ENCODE data around the gene SPATA46. TPM values are rescaled to one million over a fixed set of nuclear protein-coding genes. Genes with fewer than 3 reads are reported as not detected.

The SPATA46 gene
- total RNA-seq, 1 experiment from 2014 or later: not detected

GRCh38 chr1:162384116-162384515 lies 7.5 kb upstream of the SPATA46 start:
- no peaks in the 10 kb centered on the region for H4K20me1 ChIP-seq (ENCODE audit: insufficient read depth)
- no peaks in the 10 kb centered on the region for H3K79me2 ChIP-seq (ENCODE audit: insufficient read depth, low read length)
- BruUV-seq (replicated peaks): no TSS peak
- TF ChIP-seq REST (IDR thresholded peaks at IDR 0.05; ENCODE audit: low read depth) (no peak), MAX (IDR thresholded peaks at IDR 0.05) (no peak), JUND (IDR thresholded peaks at IDR 0.05) (no peak), EZH2phosphoT487 (IDR thresholded peaks at IDR 0.05; ENCODE audit: borderline replicate concordance) (no peak), FOSL1 (IDR thresholded peaks at IDR 0.05; ENCODE audit: low read depth) (no peak), POLR2A (IDR thresholded peaks at IDR 0.05; ENCODE audit: borderline replicate concordance, extremely low read depth, insufficient read depth, insufficient read length) (no peak), ELF1 (IDR thresholded peaks at IDR 0.05; ENCODE audit: borderline replicate concordance, low read depth) (no peak), SIN3A (IDR thresholded peaks at IDR 0.05; ENCODE audit: low read depth) (no peak), CTCF (IDR thresholded peaks at IDR 0.05 in 2 of 3, conservative IDR thresholded peaks at IDR 0.05 in 1 of 3; ENCODE audit: borderline replicate concordance in 1 of 3, insufficient read depth in 1 of 3, low read depth in 2 of 3, low read length in 2 of 3) (no peak), TCF7L2 (IDR thresholded peaks at IDR 0.05; ENCODE audit: borderline replicate concordance, extremely low read depth, insufficient read depth, insufficient read length) (no peak), CEBPB (IDR thresholded peaks at IDR 0.05; ENCODE audit: low read depth) (no peak), ZFX (IDR thresholded peaks at IDR 0.05) (no peak), ZNF274 (IDR thresholded peaks at IDR 0.05; ENCODE audit: low read depth, low read length) (no peak), SRF (IDR thresholded peaks at IDR 0.05; ENCODE audit: low read depth) (no peak)
- no peak overlapping the region for H2AFZ ChIP-seq (ENCODE audit: low read depth, low read length, poor library complexity, severe bottlenecking)
- H3K9me3 ChIP-seq (ENCODE audit: control insufficient read depth in 1 of 2, insufficient read depth in 1 of 2, low read depth in 1 of 2, low read length in 2 of 2): no peaks in the 10 kb centered on the region
- H3K4me1 ChIP-seq (ENCODE audit: control insufficient read depth in 1 of 2, insufficient read depth in 2 of 2, low read length in 2 of 2): peaks cover 23 to 30% of the 10 kb centered on the region in 2 experiments
- intact Hi-C loops (cut with micrococcal nuclease): no loop called here
- no peaks in the 10 kb centered on the region for H3K27me3 ChIP-seq (ENCODE audit: insufficient read depth, low read length)
- H3K9me2 ChIP-seq (ENCODE audit: insufficient read depth): no peaks in the 10 kb centered on the region
- no peak overlapping the region for H3K4me3 ChIP-seq (replicated peaks in 1 of 2; ENCODE audit: low read depth in 1 of 2, low read length in 2 of 2)
- no peak overlapping the region for H3K9ac ChIP-seq (ENCODE audit: low read length)
- H3K4me2 ChIP-seq (ENCODE audit: low read length): no peak overlapping the region
- no peaks in the 10 kb centered on the region for H3K36me3 ChIP-seq (ENCODE audit: control insufficient read depth in 1 of 2, insufficient read depth in 2 of 2, low read length in 2 of 2)
- ATAC-seq: no peak
- RAD21 ChIA-PET (ENCODE audit: low non-redundant PET in 1 of 2, low total read pairs in 2 of 2, uncharacterized antibody in 2 of 2, unreplicated experiment in 2 of 2): no interaction called here
- no peak overlapping the region for H3K27ac ChIP-seq (ENCODE audit: low read depth, low read length)
- CTCF ChIA-PET: no interaction called here
- POLR2A ChIA-PET: no interaction called here
- DNase-seq (ENCODE audit: low read depth, low spot score): no peak

Data from HCT116 (cell line).